ENCODE results near the gene DEF6.
"Not testable (repeated sequence)": the region's sequence is repeated elsewhere in the genome, so short reads cannot be mapped to it uniquely, and the experiment has no call there.

DEF6 gene

GRCh38 chr6:35304299-35304698, 6.7 kb downstream of the DEF6 start:
- H3K27ac ChIP-seq: peak overlapping the region; percentile 98
- H3K4me1 ChIP-seq (ENCODE audit: control insufficient read depth in 1 of 2, insufficient read depth in 1 of 2, low read depth in 1 of 2, low read length in 1 of 2): peaks cover 59 to 64% of the 10 kb centered on the region in 2 experiments
- H3K27me3 ChIP-seq: no peaks in the 10 kb centered on the region
- no peaks in the 10 kb centered on the region for H3K9me3 ChIP-seq
- no peak for TF ChIP-seq CTCF (IDR thresholded peaks at IDR 0.05)
- no peak overlapping the region for H3K4me3 ChIP-seq (ENCODE audit: low read depth in 1 of 2, low read length in 1 of 2)
- H3K36me3 ChIP-seq: peaks cover 24% of the 10 kb centered on the region

GRCh38 chr6:35305117-35305516, 7.5 kb downstream of the DEF6 start:
- no peaks in the 10 kb centered on the region for H3K9me3 ChIP-seq
- H3K27ac ChIP-seq: peak overlapping the region; percentile 98
- H3K27me3 ChIP-seq: no peaks in the 10 kb centered on the region
- no peak overlapping the region for H3K4me3 ChIP-seq (ENCODE audit: low read depth in 1 of 2, low read length in 1 of 2)
- peaks cover 59 to 64% of the 10 kb centered on the region in 2 experiments for H3K4me1 ChIP-seq (ENCODE audit: control insufficient read depth in 1 of 2, insufficient read depth in 1 of 2, low read depth in 1 of 2, low read length in 1 of 2)
- peaks cover 33% of the 10 kb centered on the region for H3K36me3 ChIP-seq
- no peak for TF ChIP-seq CTCF (IDR thresholded peaks at IDR 0.05)

GRCh38 chr6:35307138-35307537, 9.5 kb downstream of the DEF6 start:
- Histone ChIP-seq H3K4me1 (ENCODE audit: control insufficient read depth in 1 of 2, insufficient read depth in 1 of 2, low read depth in 1 of 2, low read length in 1 of 2) (peaks cover 59 to 64% of the 10 kb centered on the region in 2 experiments), H3K36me3 (peaks cover 40% of the 10 kb centered on the region)
- H3K4me3 ChIP-seq (ENCODE audit: low read depth in 1 of 2, low read length in 1 of 2); H3K9me3 ChIP-seq; H3K27ac ChIP-seq; H3K27me3 ChIP-seq: not testable (repeated sequence)

GRCh38 chr6:35308543-35308942, 10.9 kb downstream of the DEF6 start:
- Histone ChIP-seq H3K36me3 (peaks cover 50% of the 10 kb centered on the region), H3K27ac (peak overlapping the region; percentile 94), H3K4me1 (ENCODE audit: control insufficient read depth in 1 of 2, insufficient read depth in 1 of 2, low read depth in 1 of 2, low read length in 1 of 2) (peaks cover 59 to 64% of the 10 kb centered on the region in 2 experiments)
- not testable (repeated sequence) for H3K9me3 ChIP-seq; H3K4me3 ChIP-seq (ENCODE audit: low read depth in 1 of 2, low read length in 1 of 2); H3K27me3 ChIP-seq

- H3K27me3 ChIP-seq: no peaks in the 10 kb centered on the region
- H3K27ac ChIP-seq: peak overlapping the region; percentile 94
- no peak for TF ChIP-seq CTCF (IDR thresholded peaks at IDR 0.05)
- peaks cover 56% of the 10 kb centered on the region for H3K36me3 ChIP-seq
- peaks cover 52 to 58% of the 10 kb centered on the region in 2 experiments for H3K4me1 ChIP-seq (ENCODE audit: control insufficient read depth in 1 of 2, insufficient read depth in 1 of 2, low read depth in 1 of 2, low read length in 1 of 2)
- no peaks in the 10 kb centered on the region for H3K9me3 ChIP-seq
- H3K4me3 ChIP-seq (ENCODE audit: low read depth in 1 of 2, low read length in 1 of 2): peak overlapping the region in 1 of 2 experiments; percentile 19
These were observed 12.1 kb downstream of the DEF6 start for GRCh38 chr6:35309611-35310264.

GRCh38 chr6:35310265-35310831, 12.7 kb downstream of the DEF6 start:
- peaks cover 58% of the 10 kb centered on the region for H3K36me3 ChIP-seq
- no peaks in the 10 kb centered on the region for H3K27me3 ChIP-seq
- peak overlapping the region; percentile 94 for H3K27ac ChIP-seq

More at GRCh38 chr6:35310265-35310831, 12.7 kb downstream of the DEF6 start:
- Histone ChIP-seq H3K4me1 (ENCODE audit: control insufficient read depth in 1 of 2, insufficient read depth in 1 of 2, low read depth in 1 of 2, low read length in 1 of 2) (peaks cover 52 to 58% of the 10 kb centered on the region in 2 experiments), H3K4me3 (ENCODE audit: low read depth in 1 of 2, low read length in 1 of 2) (peak overlapping the region; percentile 19 to 60), H3K9me3 (no peaks in the 10 kb centered on the region)
- TF ChIP-seq CTCF (IDR thresholded peaks at IDR 0.05): no peak

Data from neutrophil (primary cell).